KMS-11 (cell line): ENCODE results near the gene PPP1R15B.
A peak's percentile ranks its signal among the peaks of the same experiment; 100 is the strongest.

Experiments
- H2AFZ ChIP-seq: fragments of 200-600 bp; sonication (generic); 2 replicates; pipeline ENCODE4 v1.6.1; 2016; ENCODE audit warnings: antibody characterized with exemption, mixed run types, low read depth
- H3K27ac ChIP-seq: fragments of 200-600 bp; sonication (generic); 2 replicates; pipeline ENCODE4 v1.6.1; 2016; ENCODE audit warnings: mild to moderate bottlenecking, mixed run types
- H3K27me3 ChIP-seq: fragments of 200-600 bp; sonication (generic); 2 replicates; pipeline ENCODE4 v1.6.1; 2017; ENCODE audit warnings: mild to moderate bottlenecking, low read depth, mixed run types, moderate library complexity; ENCODE audit not compliant: insufficient read depth
- H3K36me3 ChIP-seq: fragments of 200-600 bp; sonication (generic); 2 replicates; pipeline ENCODE4 v1.6.1; 2017; ENCODE audit warnings: mild to moderate bottlenecking, mixed run types; ENCODE audit not compliant: insufficient read depth
- H3K4me1 ChIP-seq: fragments of 200-600 bp; sonication (generic); 2 replicates; pipeline ENCODE4 v1.6.1; 2016; ENCODE audit warnings: mild to moderate bottlenecking, low read depth, mixed run types; ENCODE audit not compliant: poor library complexity, severe bottlenecking
- H3K4me2 ChIP-seq: fragments of 200-600 bp; sonication (generic); 2 replicates; pipeline ENCODE4 v1.7.0; 2016; ENCODE audit warnings: mild to moderate bottlenecking, mixed run types
- H3K4me3 ChIP-seq: fragments of 200-600 bp; sonication (generic); IDR thresholded peaks from 2 replicates; pipeline ENCODE4 v1.6.1; 2017; ENCODE audit warnings: low read depth, low read length, mixed read lengths; ENCODE audit not compliant: insufficient read depth
- H3K79me2 ChIP-seq: fragments of 200-600 bp; sonication (generic); 2 replicates; pipeline ENCODE4 v1.6.1; 2016; ENCODE audit warnings: low read depth, mixed run types; ENCODE audit not compliant: insufficient read depth
- H3K9ac ChIP-seq: fragments of 200-600 bp; sonication (generic); 2 replicates; pipeline ENCODE4 v1.6.1; 2016; ENCODE audit warnings: mild to moderate bottlenecking, mixed run types
- H4K20me1 ChIP-seq: fragments of 200-600 bp; sonication (generic); 2 replicates; pipeline ENCODE4 v1.6.1; 2016; ENCODE audit warnings: mild to moderate bottlenecking, mixed run types; ENCODE audit not compliant: insufficient read depth
- CTCF ChIP-seq: fragments of 200-600 bp; sonication (generic); conservative IDR thresholded peaks from 2 replicates; pipeline ENCODE4 v1.6.1; 2017; ENCODE audit warnings: low read depth, mild to moderate bottlenecking, antibody characterized with exemption, low read length, moderate library complexity, mixed read lengths

The PPP1R15B gene

GRCh38 chr1:204411451-204412204 is at the start of gene PPP1R15B:
TSS of gene PPP1R15B (minus strand) at chr1:204411817. CDS start at chr1:204411411, 406 bp downstream.
- Histone ChIP-seq H3K9ac (peak within 1 kb of the TSS; percentile 94), H3K27me3 (no peaks in the 10 kb centered on the region), H2AFZ (peak within 1 kb of the TSS; percentile 69), H3K27ac (peak within 1 kb of the TSS; percentile 91), H3K79me2 (peaks cover 50% of the 10 kb centered on the region), H3K36me3 (0 out of 2 replicates have a peak, but pooled peaks cover 6% of the 10 kb centered on the region), H3K4me3 (peak within 1 kb of the TSS; percentile 91), H3K4me2 (peak within 1 kb of the TSS; percentile 74), H3K4me1 (peaks cover 14% of the 10 kb centered on the region), H4K20me1 (peaks cover 41% of the 10 kb centered on the region)
- no peak; the same call in 1 of the 2 replicates for TF ChIP-seq CTCF

DNA sequence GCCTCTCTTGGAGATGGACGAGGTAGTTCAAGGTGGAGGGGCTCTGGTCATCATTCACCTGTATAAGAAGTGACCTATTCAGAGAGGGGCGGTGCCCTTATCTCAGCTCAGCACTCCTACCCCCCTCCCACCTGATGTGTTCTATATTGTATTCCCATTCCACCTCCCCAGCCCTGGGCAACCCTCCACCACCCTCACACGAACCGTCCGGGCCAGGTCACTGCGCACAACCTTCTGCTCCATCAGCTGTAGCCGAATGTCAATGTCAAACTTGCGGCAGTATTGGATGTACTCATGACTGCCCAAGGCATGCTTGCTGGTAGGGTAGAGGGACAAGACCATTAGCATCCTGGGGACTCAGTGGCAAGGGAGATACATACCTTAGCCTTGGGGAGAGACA is 48.7 kb upstream of the PPP1R15B start:
- Histone ChIP-seq H3K79me2 (no peaks in the 10 kb centered on the region), H3K36me3 (no peaks in the 10 kb centered on the region), H3K4me1 (no peaks in the 10 kb centered on the region), H4K20me1 (no peaks in the 10 kb centered on the region), H3K9ac (no peak overlapping the region), H3K4me2 (no peak overlapping the region), H3K4me3 (no peak overlapping the region), H3K27me3 (no peaks in the 10 kb centered on the region), H3K27ac (no peak overlapping the region), H2AFZ (no peak overlapping the region)
- TF ChIP-seq CTCF: no peak

GRCh38 chr1:204459706-204460105 is 48.1 kb upstream of the PPP1R15B start:
- Histone ChIP-seq H3K4me1 (no peaks in the 10 kb centered on the region), H4K20me1 (no peaks in the 10 kb centered on the region), H3K4me2 (no peak overlapping the region), H3K9ac (no peak overlapping the region), H2AFZ (no peak overlapping the region), H3K79me2 (no peaks in the 10 kb centered on the region), H3K27ac (no peak overlapping the region), H3K27me3 (no peaks in the 10 kb centered on the region), H3K36me3 (no peaks in the 10 kb centered on the region), H3K4me3 (no peak overlapping the region)
- no peak for TF ChIP-seq CTCF

- Histone ChIP-seq H3K4me1 (no peaks in the 10 kb centered on the region), H3K36me3 (no peaks in the 10 kb centered on the region), H3K79me2 (no peaks in the 10 kb centered on the region), H3K4me2 (no peak overlapping the region), H3K27ac (no peak overlapping the region), H2AFZ (no peak overlapping the region), H3K27me3 (no peaks in the 10 kb centered on the region), H4K20me1 (no peaks in the 10 kb centered on the region), H3K4me3 (no peak overlapping the region), H3K9ac (no peak overlapping the region)
- no peak for TF ChIP-seq CTCF
Observed at GRCh38 chr1:204457666-204458065, 46.0 kb upstream of the PPP1R15B start.
